Activated CD4-positive, alpha-beta T cell treated with anti-CD3 and anti-CD28 coated beads, Interleukin-2, amount 50 U/mL, for 24 hours (primary cell): ENCODE data around the gene DCD.
"Not testable (repeated sequence)": the region's sequence is repeated elsewhere in the genome, so short reads cannot be mapped to it uniquely, and the experiment has no call there.

Source experiments
- DNase-seq, 2 donors: peaks; one replicate each; pipeline ENCODE4 v3.0.0-alpha.2; 2020; ENCODE audit warnings: low read depth in 1 of 2, low spot score in 1 of 2

The DCD gene

GRCh38 chr12:54654926-54655325 is 6.8 kb upstream of the DCD start:
- no peak for DNase-seq

- DNase-seq: no peak
Measured at GRCh38 chr12:54653025-54653424, 4.9 kb upstream of the DCD start.

GRCh38 chr12:54650889-54651288 is 2.7 kb upstream of the DCD start:
- DNase-seq: no peak

GRCh38 chr12:54650409-54650808 is 2.2 kb upstream of the DCD start:
- DNase-seq: no peak

GRCh38 chr12:54649825-54650224 is 1.7 kb upstream of the DCD start:
- no peak for DNase-seq

- no peak for DNase-seq
Measured at GRCh38 chr12:54641554-54641953, 6.6 kb downstream of the DCD start.

GRCh38 chr12:54641089-54641488 is 7.1 kb downstream of the DCD start:
- DNase-seq: no peak

GRCh38 chr12:54639112-54639511 is 9.1 kb downstream of the DCD start:
- DNase-seq: not testable (repeated sequence)

- no peak for DNase-seq
Measured at GRCh38 chr12:54634795-54635194, 13.4 kb downstream of the DCD start, which contains the start of gene LACRT. TSS of gene LACRT (minus strand) at chr12:54634895. CDS start at chr12:54634841, 54 bp downstream.

- no peak for DNase-seq
Measured at GRCh38 chr12:54631988-54632728, 16.0 kb downstream of the DCD start.

GRCh38 chr12:54631551-54631950 is 16.6 kb downstream of the DCD start:
- no peak for DNase-seq

GRCh38 chr12:54629925-54630324 is 18.2 kb downstream of the DCD start:
- DNase-seq: no peak

- DNase-seq: no peak
Measured at GRCh38 chr12:54628186-54628846, 19.8 kb downstream of the DCD start.

GRCh38 chr12:54627304-54627703 is 20.9 kb downstream of the DCD start:
- DNase-seq: no peak

GRCh38 chr12:54625598-54625997 is 22.6 kb downstream of the DCD start:
- no peak for DNase-seq

- DNase-seq: no peak
Measured at GRCh38 chr12:54624315-54625279, 23.6 kb downstream of the DCD start.

- DNase-seq: no peak
Measured at GRCh38 chr12:54622463-54623183, 25.5 kb downstream of the DCD start.

- no peak for DNase-seq
Measured at GRCh38 chr12:54616933-54617680, 31.1 kb downstream of the DCD start.

GRCh38 chr12:54612225-54612750 is 35.9 kb downstream of the DCD start:
- DNase-seq: no peak

GRCh38 chr12:54611715-54612149 is 36.4 kb downstream of the DCD start:
- DNase-seq: no peak
